ENCODE data around the gene BRSK2. TPM values are rescaled to one million over a fixed set of nuclear protein-coding genes. Genes with fewer than 3 reads are reported as not detected.

Gene BRSK2
- total RNA-seq, 4 donors from 2014 or later: 0.23 to 0.68 TPM; not detected in 2

GRCh38 chr11:1462698-1462975 lies 72.9 kb downstream of the BRSK2 start:
- TF ChIP-seq POLR2A (IDR thresholded peaks at IDR 0.05): no peak
- TF ChIP-seq CTCF (IDR thresholded peaks at IDR 0.05): no peak
- WGBS, 2 donors: 73 to 87% methylated on average over 6 to 13 of the region's 13 CpGs
- H3K4me3 ChIP-seq (ENCODE audit: low read depth, poor library complexity, severe bottlenecking): no peak overlapping the region
- no peak for DNase-seq (ENCODE audit: low spot score in 2 of 2)
- intact Hi-C loops (cut with DNase I; ENCODE audit: low total_unique reads): no loop called here

- intact Hi-C loops (cut with DNase I; ENCODE audit: low total_unique reads): no loop called here
- no peak for DNase-seq (ENCODE audit: low spot score in 2 of 2)
- no peak overlapping the region for H3K4me3 ChIP-seq (ENCODE audit: low read depth, poor library complexity, severe bottlenecking)
- 81 to 87% methylated on average over 3 to 5 of the region's 16 CpGs for WGBS, 2 donors
- no peak for TF ChIP-seq POLR2A (IDR thresholded peaks at IDR 0.05)
- no peak for TF ChIP-seq CTCF (IDR thresholded peaks at IDR 0.05)
Measured at GRCh38 chr11:1463056-1463455, 73.3 kb downstream of the BRSK2 start.

GRCh38 chr11:1466784-1467183 lies 77.0 kb downstream of the BRSK2 start:
- H3K4me3 ChIP-seq (ENCODE audit: low read depth, poor library complexity, severe bottlenecking): no peak overlapping the region
- DNase-seq (ENCODE audit: low spot score in 2 of 2): no peak
- TF ChIP-seq POLR2A (IDR thresholded peaks at IDR 0.05) (no peak), CTCF (IDR thresholded peaks at IDR 0.05) (no peak)
- intact Hi-C loops (cut with DNase I; ENCODE audit: low total_unique reads): no loop called here
- 89 to 91% methylated on average over 16 of the region's 16 CpGs for WGBS, 2 donors

GRCh38 chr11:1467270-1467669 lies 77.5 kb downstream of the BRSK2 start:
- TF ChIP-seq CTCF (IDR thresholded peaks at IDR 0.05): no peak
- TF ChIP-seq POLR2A (IDR thresholded peaks at IDR 0.05): no peak
- no peak overlapping the region for H3K4me3 ChIP-seq (ENCODE audit: low read depth, poor library complexity, severe bottlenecking)
- intact Hi-C loops (cut with DNase I; ENCODE audit: low total_unique reads): no loop called here
- 81% methylated on average over 9 of the region's 9 CpGs for WGBS, 2 donors
- no peak for DNase-seq (ENCODE audit: low spot score in 2 of 2)

GRCh38 chr11:1468002-1468401 lies 78.3 kb downstream of the BRSK2 start:
- H3K4me3 ChIP-seq (ENCODE audit: low read depth, poor library complexity, severe bottlenecking): no peak overlapping the region
- 84 to 87% methylated on average over 18 of the region's 18 CpGs for WGBS, 2 donors
- TF ChIP-seq CTCF (IDR thresholded peaks at IDR 0.05): no peak
- TF ChIP-seq POLR2A (IDR thresholded peaks at IDR 0.05): no peak
- intact Hi-C loops (cut with DNase I; ENCODE audit: low total_unique reads): no loop called here
- DNase-seq (ENCODE audit: low spot score in 2 of 2): no peak

GRCh38 chr11:1468473-1469066 lies 78.8 kb downstream of the BRSK2 start:
- 73 to 74% methylated on average over 18 of the region's 19 CpGs for WGBS, 2 donors
- no peak for DNase-seq (ENCODE audit: low spot score in 2 of 2)
- no peak for TF ChIP-seq CTCF (IDR thresholded peaks at IDR 0.05)
- TF ChIP-seq POLR2A (IDR thresholded peaks at IDR 0.05): no peak
- intact Hi-C loops (cut with DNase I; ENCODE audit: low total_unique reads): no loop called here
- no peak overlapping the region for H3K4me3 ChIP-seq (ENCODE audit: low read depth, poor library complexity, severe bottlenecking)
